Activated CD8-positive, alpha-beta T cell treated with anti-CD3 and anti-CD28 coated beads for 36 hours (primary cell): Measurements from ENCODE around the gene PRSS36. TPM values are rescaled to one million over a fixed set of nuclear protein-coding genes. Genes with fewer than 3 reads are reported as not detected.

Experiments used
- ATAC-seq: fragments of 200-7000 bp; cut with Tn5 transposase; one replicate; pipeline ENCODE4 v1.10.0; 2021; ENCODE audit warnings: mild to moderate bottlenecking, moderate library complexity
- CTCF ChIA-PET: fragments of 350-600 bp; sonication (Branson Sonifier 250); formaldehyde crosslinking; loops from one replicate; lab custom pipeline; 2021; ENCODE audit warnings: antibody characterized with exemption; lab: Charles Lee
- POLR2A ChIA-PET: fragments of 350-600 bp; sonication (Branson Sonifier 250); formaldehyde crosslinking; loops from one replicate; lab custom pipeline; 2021; ENCODE audit warnings: antibody characterized with exemption; lab: Charles Lee
- DNase-seq: peaks from one replicate; pipeline ENCODE4 v3.0.0-alpha.2; 2020
- H3K27ac Mint-ChIP-seq: one replicate; pipeline ENCODE4 v1.8.0; 2021; ENCODE audit warnings: mild to moderate bottlenecking, mixed read lengths
- H3K27me3 Mint-ChIP-seq: one replicate; pipeline ENCODE4 v1.8.0; 2021; ENCODE audit warnings: mixed read lengths
- H3K36me3 Mint-ChIP-seq: one replicate; pipeline ENCODE4 v1.8.0; 2021; ENCODE audit warnings: low read depth, mixed read lengths
- H3K4me1 Mint-ChIP-seq: one replicate; pipeline ENCODE4 v1.8.0; 2021; ENCODE audit warnings: low read depth, mixed read lengths
- H3K4me3 Mint-ChIP-seq: one replicate; pipeline ENCODE4 v1.8.0; 2021; ENCODE audit warnings: mild to moderate bottlenecking, moderate library complexity, mixed read lengths
- H3K9me3 Mint-ChIP-seq: one replicate; pipeline ENCODE4 v1.8.0; 2021; ENCODE audit warnings: mixed read lengths
- intact Hi-C: fragments of 100-400 bp; cut with micrococcal nuclease; formaldehyde crosslinking; loops from one replicate; pipeline ENCODE4 v1.10.0; 2022
- total RNA-seq, 2 experiments: library from RNA; stranded (reverse); gene quantifications; one replicate each; pipeline ENCODE4 v1.2.3, GENCODE V29; 2021
- TF ChIP-seq, protein P1 (sequence below): fragments of 200-600 bp; IDR thresholded peaks from one replicate; pipeline ENCODE4 v1.8.0; 2022; ENCODE audit warnings: antibody characterized with exemption, mild to moderate bottlenecking

PRSS36 gene
- total RNA-seq, 2 experiments from 2014 or later = 0.18 to 0.72 TPM

DNA sequence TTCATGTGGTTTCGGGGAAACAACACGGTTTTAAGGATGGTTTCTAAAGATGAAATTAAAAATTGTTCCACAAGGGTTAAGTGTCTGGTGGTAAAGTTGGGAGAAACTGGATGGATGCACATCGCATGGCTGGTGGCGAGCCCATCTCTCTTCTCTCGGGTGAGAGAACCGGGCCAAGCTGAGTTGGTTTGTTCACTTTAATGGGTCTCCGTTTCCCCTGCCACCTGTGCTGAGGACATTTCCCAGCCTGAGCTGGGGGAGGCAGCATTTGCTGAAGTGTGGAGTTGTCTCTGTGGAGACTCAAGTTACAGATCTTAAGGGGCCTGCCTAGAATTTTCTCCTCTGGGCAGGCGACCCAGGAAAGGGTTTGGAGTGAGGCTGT, 37.9 kb upstream of the PRSS36 start:
- no peaks in the 10 kb centered on the region for H3K27me3 Mint-ChIP-seq
- peaks cover 97% of the 10 kb centered on the region for H3K36me3 Mint-ChIP-seq
- ATAC-seq (peak; percentile 11), DNase-seq (peak; percentile 30)
- H3K4me1 Mint-ChIP-seq = peaks cover 89% of the 10 kb centered on the region
- peak overlapping the region; percentile 82 for H3K27ac Mint-ChIP-seq
- H3K4me3 Mint-ChIP-seq = no peak overlapping the region
- TF ChIP-seq, protein P1, sequence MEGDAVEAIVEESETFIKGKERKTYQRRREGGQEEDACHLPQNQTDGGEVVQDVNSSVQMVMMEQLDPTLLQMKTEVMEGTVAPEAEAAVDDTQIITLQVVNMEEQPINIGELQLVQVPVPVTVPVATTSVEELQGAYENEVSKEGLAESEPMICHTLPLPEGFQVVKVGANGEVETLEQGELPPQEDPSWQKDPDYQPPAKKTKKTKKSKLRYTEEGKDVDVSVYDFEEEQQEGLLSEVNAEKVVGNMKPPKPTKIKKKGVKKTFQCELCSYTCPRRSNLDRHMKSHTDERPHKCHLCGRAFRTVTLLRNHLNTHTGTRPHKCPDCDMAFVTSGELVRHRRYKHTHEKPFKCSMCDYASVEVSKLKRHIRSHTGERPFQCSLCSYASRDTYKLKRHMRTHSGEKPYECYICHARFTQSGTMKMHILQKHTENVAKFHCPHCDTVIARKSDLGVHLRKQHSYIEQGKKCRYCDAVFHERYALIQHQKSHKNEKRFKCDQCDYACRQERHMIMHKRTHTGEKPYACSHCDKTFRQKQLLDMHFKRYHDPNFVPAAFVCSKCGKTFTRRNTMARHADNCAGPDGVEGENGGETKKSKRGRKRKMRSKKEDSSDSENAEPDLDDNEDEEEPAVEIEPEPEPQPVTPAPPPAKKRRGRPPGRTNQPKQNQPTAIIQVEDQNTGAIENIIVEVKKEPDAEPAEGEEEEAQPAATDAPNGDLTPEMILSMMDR = no peak
- POLR2A ChIA-PET = interaction anchor here (0.7 to 13.8 kb wide), 6 partner anchors 9 to 271 kb away, joined by 3 to 482 read pairs (median 3); partner anchors contain the start of gene PYCARD
- intact Hi-C loops = loop anchor here (10.0 kb wide), 1 partner anchor 687 kb away; the partner anchor contains the start of gene ZNF267
- CTCF ChIA-PET = interaction anchor here (1.0 to 1.1 kb wide), 2 partner anchors 11 to 195 kb away, joined by 4 read pairs; no protein-coding TSS in a partner anchor
- no peaks in the 10 kb centered on the region for H3K9me3 Mint-ChIP-seq

GRCh38 chr16:31186930-31187807, 37.3 kb upstream of the PRSS36 start:
- Mint-ChIP-seq H3K9me3 (no peaks in the 10 kb centered on the region), H3K27me3 (no peaks in the 10 kb centered on the region), H3K4me1 (peaks cover 95% of the 10 kb centered on the region), H3K27ac (peak overlapping the region; percentile 82), H3K36me3 (peaks cover 98% of the 10 kb centered on the region), H3K4me3 (peak overlapping the region; percentile 1)
- DNase-seq (no peak), ATAC-seq (no peak)
- POLR2A ChIA-PET = interaction anchor here (0.7 to 13.8 kb wide), 8 partner anchors 8 to 271 kb away, joined by 3 to 482 read pairs (median 4); partner anchors contain the start of genes PYCARD, ZNF646 and ZNF668
- TF ChIP-seq, protein P1 = no peak
- CTCF ChIA-PET = interaction anchor here (1.0 to 1.1 kb wide), 3 partner anchors 11 to 195 kb away, joined by 3 to 4 read pairs (median 4); no protein-coding TSS in a partner anchor
- intact Hi-C loops = loop anchor here (10.0 kb wide), 1 partner anchor 688 kb away; the partner anchor contains the start of gene ZNF267

GRCh38 chr16:31186176-31186575, 36.3 kb upstream of the PRSS36 start:
- no peaks in the 10 kb centered on the region for H3K9me3 Mint-ChIP-seq
- TF ChIP-seq, protein P1 = no peak
- H3K4me3 Mint-ChIP-seq = peak overlapping the region; percentile 16
- H3K36me3 Mint-ChIP-seq = peaks cover 97% of the 10 kb centered on the region
- H3K4me1 Mint-ChIP-seq = peaks cover 89% of the 10 kb centered on the region
- no peaks in the 10 kb centered on the region for H3K27me3 Mint-ChIP-seq
- H3K27ac Mint-ChIP-seq = peak overlapping the region; percentile 77
- intact Hi-C loops = loop anchor here (10.0 kb wide), 1 partner anchor 689 kb away; the partner anchor contains the start of gene ZNF267
- ATAC-seq (no peak), DNase-seq (no peak)
- CTCF ChIA-PET = interaction anchor here (1.0 kb wide), 1 partner anchor 44 kb away, joined by 3 read pairs; no protein-coding TSS in a partner anchor
- POLR2A ChIA-PET = interaction anchor here (1.0 to 13.8 kb wide), 6 partner anchors 9 to 227 kb away, joined by 3 to 482 read pairs (median 5); partner anchors contain the start of genes PYCARD, ZNF646 and ZNF668

DNA sequence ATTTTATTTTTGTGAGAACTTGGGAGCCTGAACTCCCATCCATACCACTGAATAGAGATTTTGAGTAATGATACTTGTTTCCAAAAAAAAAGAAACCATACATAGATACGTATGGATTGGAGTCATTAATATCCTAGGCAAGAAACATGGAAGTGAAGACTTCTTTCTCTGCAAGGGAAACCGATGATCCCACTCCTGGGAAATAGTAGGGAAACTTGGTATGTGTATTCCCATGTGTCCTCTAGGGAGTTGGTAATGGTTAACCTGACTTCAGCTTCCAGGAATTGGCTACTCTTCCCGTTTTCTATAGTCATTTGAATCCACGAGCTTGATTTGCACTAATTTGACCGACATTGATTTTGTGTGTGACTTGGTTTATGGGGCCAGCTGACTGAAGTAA, 35.5 kb upstream of the PRSS36 start:
- peak overlapping the region; percentile 77 for H3K27ac Mint-ChIP-seq

More for the DNA sequence above, 35.5 kb upstream of the PRSS36 start:
- DNase-seq (no peak), ATAC-seq (no peak)
- intact Hi-C loops = loop anchor here (10.0 kb wide), 1 partner anchor 689 kb away; the partner anchor contains the start of gene ZNF267
- TF ChIP-seq, protein P1 = no peak
- ChIA-PET POLR2A (interaction anchor here (0.9 to 13.8 kb wide), 5 partner anchors 12 to 227 kb away, joined by 3 to 482 read pairs (median 5); partner anchors contain the start of genes PYCARD, ZNF646 and ZNF668), CTCF (no interaction called here)
- Mint-ChIP-seq H3K9me3 (no peaks in the 10 kb centered on the region), H3K27me3 (no peaks in the 10 kb centered on the region), H3K36me3 (peaks cover 94% of the 10 kb centered on the region), H3K4me3 (peak overlapping the region; percentile 57), H3K4me1 (peaks cover 81% of the 10 kb centered on the region)
